GM12878 (cell line): ENCODE results near the gene CACTIN. TPM values are rescaled to one million over a fixed set of nuclear protein-coding genes. Genes with fewer than 3 reads are reported as not detected.

Experiments used
- ATAC-seq: fragments of 200-7000 bp; cut with Tn5 transposase; 3 replicates; pipeline ENCODE4 v1.9.1; 2020; ENCODE audit warnings: mild to moderate bottlenecking, moderate library complexity
- BruUV-seq: library from RNA; stranded (reverse); fragments of 400-500 nt; replicated peaks from 2 replicates; lab custom pipeline; 2021; lab: Mats Ljungman, UMichigan
- CTCF ChIA-PET: fragments of 300-600 bp; sonication (Branson Sonifier 250); formaldehyde crosslinking; extraction: SDS; loops from one replicate; lab custom pipeline; 2021; ENCODE audit warnings: inconsistent platforms; lab: Yijun Ruan, JAX
- POLR2A ChIA-PET: fragments of 350-600 bp; formaldehyde crosslinking; extraction: SDS; loops from one replicate; lab custom pipeline; 2021; ENCODE audit warnings: inconsistent platforms; lab: Charles Lee
- RAD21 ChIA-PET: fragments of 300-600 bp; sonication (Branson Sonifier 250); formaldehyde crosslinking; loops from one replicate; lab custom pipeline; 2023; ENCODE audit warnings: antibody characterized with exemption; ENCODE audit not compliant: unreplicated experiment; lab: Charles Lee
- SMC1A ChIA-PET: fragments of 300-600 bp; sonication (Branson Sonifier 250); formaldehyde crosslinking; loops from one replicate; lab custom pipeline; 2023; ENCODE audit not compliant: unreplicated experiment, uncharacterized antibody; lab: Charles Lee
- DNase-seq: peaks from one replicate; pipeline ENCODE4 v3.0.0-alpha.2; 2011; ENCODE audit warnings: low read depth, low spot score
- FAIRE-seq: peaks from 3 replicates; lab custom pipeline; 2011; peaks lifted over from hg19 to GRCh38; lab: Jason Lieb, UNC
- H2AFZ ChIP-seq: 2 replicates; pipeline ENCODE4 v1.6.0; 2011; ENCODE audit warnings: low read depth, low read length, control low read depth; ENCODE audit not compliant: control insufficient read depth
- H3K27ac ChIP-seq: 2 replicates; pipeline ENCODE4 v1.5.1; 2011; ENCODE audit warnings: control low read depth; ENCODE audit not compliant: control insufficient read depth, insufficient read depth
- H3K27me3 ChIP-seq, 2 experiments: replicated peaks in 1 of 2; 2 replicates each; pipeline versions ENCODE4 v1.6.0 to v1.6.1; 2011; ENCODE audit warnings: low read length in 1 of 2; ENCODE audit not compliant: control insufficient read depth in 2 of 2, insufficient read depth in 2 of 2
- H3K36me3 ChIP-seq, 2 experiments: 2 replicates each; pipeline ENCODE4 v1.5.1; 2011; ENCODE audit warnings: low read length in 1 of 2; ENCODE audit not compliant: control insufficient read depth in 2 of 2, insufficient read depth in 2 of 2
- H3K4me1 ChIP-seq: 2 replicates; pipeline ENCODE4 v1.6.1; 2011; ENCODE audit warnings: mild to moderate bottlenecking, low read length, moderate library complexity, mixed read lengths; ENCODE audit not compliant: control insufficient read depth, insufficient read depth
- H3K4me2 ChIP-seq: 2 replicates; pipeline ENCODE4 v1.6.0; 2011; ENCODE audit warnings: control low read depth; ENCODE audit not compliant: control insufficient read depth, insufficient read depth
- H3K4me3 ChIP-seq: fragments of 200-600 bp; sonication (generic); 2 replicates; pipeline ENCODE4 v1.5.1; 2016
- H3K79me2 ChIP-seq: 2 replicates; pipeline ENCODE4 v1.6.0; 2011; ENCODE audit warnings: low read length; ENCODE audit not compliant: control insufficient read depth, insufficient read depth
- H3K9ac ChIP-seq: 2 replicates; pipeline ENCODE4 v1.8.0; 2011; ENCODE audit warnings: low read length, control low read depth, mixed read lengths; ENCODE audit not compliant: control insufficient read depth, insufficient read depth
- H3K9me3 ChIP-seq: replicated peaks from 3 replicates; pipeline ENCODE4 v1.5.1; 2011; ENCODE audit warnings: mild to moderate bottlenecking, low read length; ENCODE audit not compliant: control insufficient read depth, insufficient read depth
- H4K20me1 ChIP-seq: 2 replicates; pipeline ENCODE4 v1.6.0; 2011; ENCODE audit not compliant: control insufficient read depth, insufficient read depth
- ASH2L ChIP-seq: fragments of 300-600, 200-600 bp; sonication (generic); IDR thresholded peaks from 2 replicates; pipeline ENCODE4 v1.6.1; 2017; ENCODE audit warnings: low read depth, mild to moderate bottlenecking, borderline replicate concordance
- CBX5 ChIP-seq: sonication (generic); IDR thresholded peaks from 2 replicates; pipeline ENCODE4 v1.6.1; 2016; ENCODE audit warnings: low read depth, moderate library complexity, mild to moderate bottlenecking, inconsistent platforms
- E2F8 ChIP-seq: fragments of 450-650 bp; IDR thresholded peaks from 2 replicates; pipeline ENCODE4 v1.6.1; 2018; ENCODE audit warnings: mild to moderate bottlenecking, low read depth, moderate library complexity; ENCODE audit not compliant: partially characterized antibody
- HDAC2 ChIP-seq: fragments of 200-600 bp; sonication (generic); IDR thresholded peaks from 2 replicates; pipeline ENCODE4 v1.6.1; 2017
- MEF2B ChIP-seq: fragments of 450-650 bp; IDR thresholded peaks from 2 replicates; pipeline ENCODE4 v1.6.1; 2018; ENCODE audit warnings: mild to moderate bottlenecking, moderate library complexity; ENCODE audit not compliant: partially characterized antibody, poor library complexity, severe bottlenecking
- MLLT1 ChIP-seq: fragments of 450-650 bp; IDR thresholded peaks from 2 replicates; pipeline ENCODE4 v1.6.1; 2016; ENCODE audit warnings: mild to moderate bottlenecking
- PAX8 ChIP-seq: fragments of 450-650 bp; IDR thresholded peaks from 2 replicates; pipeline ENCODE4 v1.6.1; 2017; ENCODE audit warnings: mild to moderate bottlenecking, moderate library complexity
- SRF ChIP-seq, 2 experiments: IDR thresholded peaks; 2 replicates each; pipeline ENCODE4 v1.6.1; 2011; ENCODE audit warnings: low read depth in 2 of 2, low read length in 2 of 2, mild to moderate bottlenecking in 1 of 2, moderate library complexity in 1 of 2
- YBX1 ChIP-seq: fragments of 450-650 bp; IDR thresholded peaks from 2 replicates; pipeline ENCODE4 v1.6.1; 2016; ENCODE audit warnings: antibody characterized with exemption
- YY1 ChIP-seq: IDR thresholded peaks from 2 replicates; pipeline ENCODE4 v1.6.1; 2011; ENCODE audit warnings: low read depth, mild to moderate bottlenecking, low read length
- ZBED1 ChIP-seq: IDR thresholded peaks from 2 replicates; pipeline ENCODE4 v1.6.1; 2016; ENCODE audit warnings: borderline replicate concordance
- WGBS: methylation state at CpG from one replicate; pipeline ENCODE4 v1.1.6; 2016; ENCODE audit warnings: low lambda C conversion rate; ENCODE audit not compliant: insufficient replicate concordance, insufficient coverage; ENCODE audit errors: missing lambda C conversion rate; 5-methylcytosine and 5-hydroxymethylcytosine counted together
- in situ Hi-C: fragments of 300-500 bp; cut with MboI; formaldehyde crosslinking; loops from 9 replicates; pipeline ENCODE4 v1.14.3; 2018; ENCODE audit warnings: mixed read lengths
- intact Hi-C: fragments of 100-400 bp; cut with micrococcal nuclease; formaldehyde crosslinking; loops from one replicate; pipeline ENCODE4 v1.14.2; 2022; ENCODE audit not compliant: unreplicated experiment
- polyA plus RNA-seq, 11 experiments: library from polyadenylated mRNA; depleted of rRNA in 4 of 11; unstranded in 6 of 11; stranded (reverse) in 5 of 11; fragments of >200 nt; fragmentation: Nextera tagmentation in 4 of 11; fragmentation: Illumina TruSeq in 1 of 11; extraction: Ambion mirVana in 4 of 11; extraction: Trizol in 1 of 11; gene quantifications; 1 replicate in 1 of 11; 2 replicates in 10 of 11; pipeline versions ENCODE4 v1.2.1 to v1.2.3, GENCODE V29; 2011 to 2016; ENCODE audit warnings: inconsistent platforms in 2 of 11, missing spikeins in 2 of 11, low read depth in 1 of 11
- total RNA-seq, 4 experiments: library from RNA; depleted of rRNA in 3 of 4; stranded (reverse); fragments of >200 nt in 3 of 4; fragmentation: Illumina TruSeq in 1 of 4; extraction: Trizol in 1 of 4; gene quantifications; 2 replicates each; pipeline versions ENCODE4 v1.2.1 to v1.2.3, GENCODE V29; 2013 to 2021

Gene CACTIN
- total and polyA plus RNA-seq, 10 of the 15 experiments (the other 5 are each of a cell fraction or from before 2014, with no cell fraction given), result 0.40 to 31.4 (median 12.5) TPM

DNA sequence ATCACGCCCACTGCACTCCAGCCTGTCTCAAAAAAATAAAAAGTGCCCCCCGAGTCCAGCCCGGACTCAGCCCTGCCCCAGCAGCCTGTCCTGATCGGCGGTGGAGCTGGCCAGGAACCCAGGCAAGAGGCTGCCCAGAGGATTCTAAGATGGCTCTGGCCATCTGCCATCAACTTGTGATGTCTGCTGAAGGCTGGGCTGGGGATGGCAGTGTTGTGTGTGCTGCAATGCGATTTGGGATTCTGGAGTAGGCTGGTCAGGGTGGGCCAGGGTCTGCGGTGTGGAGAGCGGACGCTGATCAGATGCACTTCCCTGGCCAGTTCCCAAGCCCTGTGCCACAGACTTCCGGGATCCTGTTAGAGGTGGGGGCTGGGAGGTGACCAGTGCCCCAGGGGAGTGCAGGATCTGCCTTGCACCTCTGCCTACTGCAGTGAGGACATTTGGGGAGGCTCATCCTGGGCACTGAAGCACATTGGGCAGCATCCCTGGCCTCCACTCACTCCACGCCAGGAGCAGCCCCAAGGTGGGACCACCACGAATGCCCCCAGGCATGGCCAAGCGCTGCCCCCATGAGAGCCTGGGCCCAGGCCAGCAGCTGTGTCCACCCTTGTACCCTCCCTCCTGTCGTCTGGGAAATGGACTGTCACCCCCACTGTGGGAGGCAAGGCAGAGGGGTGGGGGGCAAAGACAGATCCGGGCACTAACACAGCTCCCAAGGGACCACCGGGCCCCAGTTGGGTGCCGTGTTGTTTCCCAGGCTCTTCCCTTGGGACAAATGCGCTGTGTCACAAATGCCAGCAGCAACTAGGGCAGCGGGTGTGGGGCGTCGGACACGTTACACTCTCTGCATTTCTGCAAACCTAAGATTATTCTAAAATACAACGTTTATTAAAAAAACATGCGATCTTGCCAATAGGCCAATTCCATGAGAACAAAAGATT, 16.5 kb downstream of the CACTIN start:
- Histone ChIP-seq H3K4me1 (peaks cover 7% of the 10 kb centered on the region), H3K9me3 (no peaks in the 10 kb centered on the region), H3K79me2 (no peaks in the 10 kb centered on the region), H3K36me3 (peaks cover 0 to 8% of the 10 kb centered on the region in 2 experiments; a peak in 3 of 4 replicates), H3K4me3 (no peak overlapping the region), H4K20me1 (no peaks in the 10 kb centered on the region), H3K27me3 (no peaks in the 10 kb centered on the region), H3K4me2 (no peak overlapping the region), H3K27ac (no peak overlapping the region), H2AFZ (no peak overlapping the region), H3K9ac (no peak overlapping the region)
- RAD21 ChIA-PET, result no interaction called here
- FAIRE-seq, result no peak
- WGBS, result 76% methylated on average over 24 of the region's 24 CpGs
- TF ChIP-seq HDAC2 (no peak), CBX5 (no peak), PAX8 (no peak), MLLT1 (peak; percentile 95), E2F8 (no peak), SRF (IDR thresholded peaks at IDR 0.05; ENCODE audit: low read depth in 2 of 2, low read length in 2 of 2) (peak in 1 of 2 experiments; percentile 82; a peak in 2 of 4 replicates), YY1 (0 out of 2 replicates have a peak, but pooled peaks have one; percentile 53), YBX1 (no peak), ASH2L (no peak), ZBED1 (no peak), MEF2B (peak; percentile 65)
- BruUV-seq, result no TSS peak
- CTCF ChIA-PET, result interaction anchor here (0.7 to 2.4 kb wide), 3 partner anchors 22 to 65 kb away, joined by 3 to 8 read pairs (median 4); partner anchors contain the start of gene GIPC3
- SMC1A ChIA-PET, result no interaction called here
- intact Hi-C loops, result loop anchor here (5.0 kb wide), 1 partner anchor 38 kb away; the partner anchor contains the start of gene HMG20B
- no peak for ATAC-seq
- no peak for DNase-seq
- POLR2A ChIA-PET, result no interaction called here
- in situ Hi-C loops, result no loop called here
